HL-60/S4 treated with phorbol 12-myristate 13-acetate at 8.2 ng/mL for 4 days and 3 days (cell line): ENCODE measurements around the gene LMBRD2.
"Not testable (repeated sequence)": the region's sequence is repeated elsewhere in the genome, so short reads cannot be mapped to it uniquely, and the experiment has no call there.

Source experiments
- in situ Hi-C: fragments of 300-500 bp; cut with MboI; formaldehyde crosslinking; loops from 2 replicates; pipeline ENCODE4 v1.15.0; 2022; ENCODE audit warnings: low sequenced_read_pairs

The LMBRD2 gene

GRCh38 chr5:36162810-36163486 lies 11.3 kb upstream of the LMBRD2 start:
- in situ Hi-C loops = no loop called here

- in situ Hi-C loops = no loop called here
Measured at GRCh38 chr5:36161361-36161760, 9.7 kb upstream of the LMBRD2 start.

DNA sequence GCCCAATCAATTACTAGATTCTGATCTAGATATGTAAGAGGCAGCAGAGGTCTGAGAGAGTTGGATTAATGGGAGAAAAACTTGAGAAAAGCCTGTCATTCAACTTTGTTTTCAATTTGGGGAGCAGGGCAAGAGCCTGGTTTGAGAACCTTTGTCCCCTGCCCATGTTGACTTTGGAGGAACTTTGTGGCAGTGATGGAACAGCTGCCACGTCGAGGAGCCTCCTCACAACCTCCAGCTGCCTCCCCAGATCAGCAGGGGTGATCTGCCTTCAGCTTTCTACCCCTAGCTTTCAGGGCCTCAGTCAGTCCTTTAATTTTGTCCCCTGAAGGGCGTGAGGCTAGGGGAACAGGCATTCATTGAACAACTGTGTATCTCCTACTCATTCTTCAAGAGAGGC lies 8.9 kb upstream of the LMBRD2 start:
- in situ Hi-C loops = no loop called here

DNA sequence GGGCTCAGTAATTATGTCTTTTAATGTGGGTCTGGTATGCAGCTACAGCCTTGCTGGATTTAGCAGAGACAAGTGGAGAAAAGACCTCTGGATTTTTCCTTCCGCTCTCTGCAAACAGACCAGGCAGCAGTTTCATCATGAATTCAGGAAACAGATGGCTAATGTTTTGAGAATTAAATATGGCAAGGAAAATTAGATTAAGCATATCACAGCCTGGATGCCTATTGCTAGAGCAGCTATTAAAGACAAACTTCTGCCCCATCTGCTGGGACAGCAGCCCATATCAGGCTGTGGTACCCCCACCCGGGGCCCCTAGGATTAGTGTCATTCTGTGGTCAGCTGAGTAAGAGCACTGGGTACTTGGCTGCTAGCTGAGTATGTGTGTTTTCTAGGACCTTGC lies 6.5 kb upstream of the LMBRD2 start:
- in situ Hi-C loops = no loop called here

- in situ Hi-C loops = no loop called here
Measured at GRCh38 chr5:36156619-36157018, 4.9 kb upstream of the LMBRD2 start.

GRCh38 chr5:36156121-36156601 lies 4.5 kb upstream of the LMBRD2 start:
- in situ Hi-C loops = no loop called here

- in situ Hi-C loops = no loop called here
Measured at GRCh38 chr5:36155291-36155690, 3.6 kb upstream of the LMBRD2 start.

DNA sequence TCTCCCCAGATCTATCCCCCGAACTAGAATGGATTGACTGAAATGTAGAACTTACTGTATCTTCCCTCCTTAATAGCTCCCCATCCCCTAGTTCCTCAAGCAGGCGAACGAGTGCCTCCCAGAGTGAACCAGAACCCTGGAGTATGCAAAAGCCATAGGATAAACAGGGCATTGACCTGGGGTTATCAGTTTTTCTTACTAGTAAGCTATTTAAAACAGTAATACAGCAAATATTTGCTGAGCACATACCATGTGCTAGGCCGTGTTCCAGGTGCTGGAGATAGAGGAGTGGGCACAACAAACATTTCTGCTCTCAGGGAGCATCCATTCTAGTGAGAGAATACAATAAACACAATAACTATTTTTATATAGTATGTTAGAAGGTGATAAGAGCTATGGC lies 2.0 kb upstream of the LMBRD2 start:
- in situ Hi-C loops = no loop called here

- in situ Hi-C loops = no loop called here
Measured at GRCh38 chr5:36153298-36153677, 1.6 kb upstream of the LMBRD2 start.

GRCh38 chr5:36152324-36153297 lies 924 bp upstream of the LMBRD2 start:
- in situ Hi-C loops = no loop called here

- in situ Hi-C loops = no loop called here
Measured at GRCh38 chr5:36150676-36151433, 832 bp downstream of the LMBRD2 start.

GRCh38 chr5:36147681-36148080 lies 4.0 kb downstream of the LMBRD2 start:
- in situ Hi-C loops = no loop called here

- in situ Hi-C loops = no loop called here
Measured at GRCh38 chr5:36146390-36146789, 5.3 kb downstream of the LMBRD2 start.

DNA sequence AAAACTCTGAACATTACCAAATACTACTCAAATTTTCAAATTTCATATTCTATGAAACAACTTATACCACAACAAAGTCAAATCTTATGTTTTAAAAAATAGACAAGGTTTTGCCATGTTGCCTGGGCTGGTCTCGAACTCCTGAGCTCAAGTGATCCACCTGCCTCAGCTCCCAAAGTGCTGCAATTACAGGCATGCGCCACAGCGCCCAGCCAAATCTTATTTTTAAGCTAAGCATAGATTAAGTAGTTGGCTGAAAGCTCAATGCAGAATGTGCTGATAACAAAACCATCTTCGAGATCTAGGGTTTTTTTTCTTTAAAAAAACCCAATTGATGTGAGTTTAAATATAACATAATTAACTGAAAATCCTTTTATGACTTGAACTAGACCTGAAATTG lies 6.4 kb downstream of the LMBRD2 start:
- in situ Hi-C loops = no loop called here

GRCh38 chr5:36138900-36139683 lies 12.6 kb downstream of the LMBRD2 start:
- in situ Hi-C loops = no loop called here

DNA sequence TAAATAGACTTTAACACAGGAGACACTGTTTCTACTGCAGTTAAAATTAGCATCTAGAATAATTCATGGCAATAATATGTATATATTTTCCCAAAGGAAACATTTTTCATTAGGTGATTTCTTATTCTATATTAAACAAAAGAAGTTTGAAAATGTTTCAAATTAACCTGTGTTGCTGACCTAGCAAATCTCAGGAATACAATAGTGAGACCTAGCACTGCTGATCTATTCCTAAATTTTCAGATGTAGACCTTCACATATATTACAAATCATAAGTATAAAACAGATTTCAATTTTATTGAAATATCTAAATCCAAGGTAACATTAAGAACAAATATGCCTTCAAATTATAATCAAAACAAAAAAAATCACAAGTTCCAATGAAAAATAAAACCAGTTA lies 15.1 kb downstream of the LMBRD2 start:
- in situ Hi-C loops = no loop called here

DNA sequence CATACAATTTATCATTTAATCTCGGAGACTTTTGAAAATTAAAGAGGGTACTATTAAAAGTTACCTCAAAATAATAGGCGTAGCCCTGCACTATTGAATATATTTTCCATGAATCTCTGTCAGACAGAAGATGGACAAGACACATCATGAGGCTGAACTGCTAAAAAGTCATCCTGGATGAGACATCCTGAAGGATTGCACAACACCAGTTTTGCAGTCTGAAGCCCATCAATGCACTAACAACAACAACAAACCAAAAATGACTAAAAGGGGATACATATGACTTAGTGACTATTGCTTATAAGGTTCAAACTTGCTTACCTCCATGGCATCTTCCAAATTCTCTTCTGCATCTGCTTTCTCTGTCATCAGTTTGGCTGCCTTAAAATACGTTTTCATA lies 15.7 kb downstream of the LMBRD2 start:
- in situ Hi-C loops = no loop called here

GRCh38 chr5:36133009-36133408 lies 18.7 kb downstream of the LMBRD2 start:
- in situ Hi-C loops = not testable (repeated sequence)

GRCh38 chr5:36129666-36130065 lies 22.0 kb downstream of the LMBRD2 start:
- in situ Hi-C loops = not testable (repeated sequence)

GRCh38 chr5:36128795-36129194 lies 22.9 kb downstream of the LMBRD2 start:
- in situ Hi-C loops = no loop called here

- in situ Hi-C loops = no loop called here
Measured at GRCh38 chr5:36125868-36126267, 25.8 kb downstream of the LMBRD2 start.
